Osteocyte (in vitro differentiated cells): ENCODE results near the gene C3. TPM values are rescaled to one million over a fixed set of nuclear protein-coding genes. Genes with fewer than 3 reads are reported as not detected.

Experiments
- DNase-seq: peaks from one replicate; pipeline ENCODE4 v3.0.0; 2021; ENCODE audit warnings: mixed read lengths; ENCODE audit not compliant: unreplicated experiment; ENCODE audit errors: extremely low spot score
- H3K27ac Mint-ChIP-seq: one replicate; pipeline ENCODE4 v1.8.0; 2021; ENCODE audit warnings: mild to moderate bottlenecking, mixed read lengths; ENCODE audit not compliant: unreplicated experiment
- H3K27me3 Mint-ChIP-seq: one replicate; pipeline ENCODE4 v1.8.0; 2021; ENCODE audit warnings: mixed read lengths; ENCODE audit not compliant: unreplicated experiment
- H3K36me3 Mint-ChIP-seq: one replicate; pipeline ENCODE4 v1.8.0; 2021; ENCODE audit warnings: mixed read lengths; ENCODE audit not compliant: unreplicated experiment
- H3K4me1 Mint-ChIP-seq: one replicate; pipeline ENCODE4 v1.8.0; 2021; ENCODE audit warnings: mixed read lengths; ENCODE audit not compliant: unreplicated experiment
- H3K4me3 Mint-ChIP-seq: one replicate; pipeline ENCODE4 v1.8.0; 2021; ENCODE audit warnings: mild to moderate bottlenecking, moderate library complexity, mixed read lengths; ENCODE audit not compliant: unreplicated experiment
- H3K9me3 Mint-ChIP-seq: one replicate; pipeline ENCODE4 v1.8.0; 2021; ENCODE audit warnings: mixed read lengths; ENCODE audit not compliant: unreplicated experiment
- CTCF ChIP-seq: fragments of 200-600 bp; sonication (generic); IDR thresholded peaks from 2 replicates; pipeline ENCODE4 v1.5.0; 2021; ENCODE audit warnings: antibody characterized with exemption, mild to moderate bottlenecking, moderate library complexity
- long read RNA-seq: library from polyadenylated mRNA; unstranded; transcript quantifications from one replicate; pipeline ENCODE4 v2.0.0, GENCODE V29; 2021
- total RNA-seq: library from RNA; stranded (reverse); gene quantifications from 2 replicates; pipeline ENCODE4 v1.2.1, GENCODE V29; 2021

C3 gene
- total RNA-seq, result 0.56 TPM in 1 of 2 replicates, not detected in the other
- long read RNA-seq, partial matches to known transcripts, result 1 of 1 reads
- long read RNA-seq, other reads (novel, unspliced or antisense), result 0 of 1 reads

- no peak within 1 kb of the TSS for H3K27ac Mint-ChIP-seq
- H3K4me3 Mint-ChIP-seq, result no peak within 1 kb of the TSS
- no peaks in the 10 kb centered on the region for H3K9me3 Mint-ChIP-seq
- H3K4me1 Mint-ChIP-seq, result peaks cover 3% of the 10 kb centered on the region
- DNase-seq, result no peak
- no peaks in the 10 kb centered on the region for H3K36me3 Mint-ChIP-seq
- no peak for TF ChIP-seq CTCF
- peaks cover 27% of the 10 kb centered on the region for H3K27me3 Mint-ChIP-seq
Observed at GRCh38 chr19:6720369-6721137, at the start of gene C3. Gene C3 (minus strand): TSS chr19:6720650. CDS start chr19:6720589, 61 bp downstream.

GRCh38 chr19:6769006-6769619 is 48.7 kb upstream of the C3 start:
- DNase-seq, result no peak
- no peak overlapping the region for H3K4me3 Mint-ChIP-seq
- H3K4me1 Mint-ChIP-seq, result peaks cover 21% of the 10 kb centered on the region
- TF ChIP-seq CTCF, result peak; percentile 51
- no peaks in the 10 kb centered on the region for H3K9me3 Mint-ChIP-seq
- H3K36me3 Mint-ChIP-seq, result no peaks in the 10 kb centered on the region
- H3K27ac Mint-ChIP-seq, result no peak overlapping the region
- H3K27me3 Mint-ChIP-seq, result peaks cover 16% of the 10 kb centered on the region

- no peak for TF ChIP-seq CTCF
- Mint-ChIP-seq H3K27ac (no peak overlapping the region), H3K4me3 (no peak overlapping the region), H3K27me3 (peaks cover 16% of the 10 kb centered on the region), H3K9me3 (no peaks in the 10 kb centered on the region), H3K4me1 (peaks cover 21% of the 10 kb centered on the region), H3K36me3 (no peaks in the 10 kb centered on the region)
- DNase-seq, result no peak
Observed at GRCh38 chr19:6768236-6768785, 47.9 kb upstream of the C3 start.

GRCh38 chr19:6767357-6768235 is 47.1 kb upstream of the C3 start, which contains the start of gene SH2D3A:
Gene SH2D3A (minus strand): TSS chr19:6767435. CDS start chr19:6763748, 3,687 bp downstream.
- peak within 1 kb of the TSS; percentile 58 for H3K4me3 Mint-ChIP-seq
- H3K36me3 Mint-ChIP-seq, result no peaks in the 10 kb centered on the region
- H3K4me1 Mint-ChIP-seq, result peaks cover 21% of the 10 kb centered on the region
- peaks cover 16% of the 10 kb centered on the region for H3K27me3 Mint-ChIP-seq
- no peak for TF ChIP-seq CTCF
- no peaks in the 10 kb centered on the region for H3K9me3 Mint-ChIP-seq
- no peak for DNase-seq
- no peak within 1 kb of the TSS for H3K27ac Mint-ChIP-seq
